Measurements from ENCODE around the gene GPX2. TPM values are rescaled to one million over a fixed set of nuclear protein-coding genes. Genes with fewer than 3 reads are reported as not detected.

GPX2 gene
- total RNA-seq, 2 donors from 2014 or later, result 14.3 to 26.7 TPM

DNA sequence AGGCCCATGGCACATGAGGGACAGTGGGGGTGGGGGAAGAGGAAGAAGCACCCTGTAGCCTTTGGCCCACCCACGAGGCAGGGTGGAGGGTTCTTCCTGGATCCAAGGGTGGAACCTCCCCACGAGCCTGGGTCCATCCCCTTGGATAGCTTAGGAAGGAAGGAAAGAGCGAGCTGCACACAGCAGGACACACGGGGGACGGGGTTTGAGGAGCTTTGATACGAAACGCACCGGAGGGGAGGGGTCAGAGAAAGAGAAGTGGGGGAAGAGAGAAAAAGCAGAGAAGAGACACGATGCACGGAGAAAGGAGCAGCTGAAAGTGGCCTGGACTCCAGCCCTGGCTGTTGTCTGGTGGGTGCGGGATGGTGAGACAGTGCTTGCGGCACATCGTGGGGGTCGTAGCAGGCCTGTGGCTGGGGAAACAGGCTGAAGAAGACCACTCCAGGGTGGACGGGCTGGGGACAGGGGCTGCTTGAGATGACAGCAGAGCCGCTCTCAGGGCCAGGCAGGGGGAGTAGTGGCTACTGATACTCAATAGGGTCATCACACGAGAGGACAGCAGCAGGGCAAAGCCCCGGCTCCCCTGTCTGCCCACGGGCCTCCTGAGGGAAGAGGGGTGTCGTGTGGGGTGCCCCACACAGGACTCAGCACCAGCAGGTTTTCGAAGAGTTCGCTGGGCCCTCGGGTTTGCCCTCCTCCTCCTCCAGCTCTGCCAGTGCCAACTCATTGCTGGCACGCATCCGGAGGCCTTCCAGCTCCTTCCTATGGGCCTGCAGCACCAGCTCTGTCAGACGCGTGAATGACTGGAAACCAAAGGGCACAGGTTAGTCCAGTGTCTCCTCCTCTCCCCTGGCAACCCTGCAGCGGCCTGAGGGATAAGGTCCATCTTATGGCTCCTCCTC, 5.4 kb upstream of the GPX2 start:
- ATAC-seq, result no peak
- TF ChIP-seq POLR2A (IDR thresholded peaks at IDR 0.05), result no peak
- TF ChIP-seq, protein P1, sequence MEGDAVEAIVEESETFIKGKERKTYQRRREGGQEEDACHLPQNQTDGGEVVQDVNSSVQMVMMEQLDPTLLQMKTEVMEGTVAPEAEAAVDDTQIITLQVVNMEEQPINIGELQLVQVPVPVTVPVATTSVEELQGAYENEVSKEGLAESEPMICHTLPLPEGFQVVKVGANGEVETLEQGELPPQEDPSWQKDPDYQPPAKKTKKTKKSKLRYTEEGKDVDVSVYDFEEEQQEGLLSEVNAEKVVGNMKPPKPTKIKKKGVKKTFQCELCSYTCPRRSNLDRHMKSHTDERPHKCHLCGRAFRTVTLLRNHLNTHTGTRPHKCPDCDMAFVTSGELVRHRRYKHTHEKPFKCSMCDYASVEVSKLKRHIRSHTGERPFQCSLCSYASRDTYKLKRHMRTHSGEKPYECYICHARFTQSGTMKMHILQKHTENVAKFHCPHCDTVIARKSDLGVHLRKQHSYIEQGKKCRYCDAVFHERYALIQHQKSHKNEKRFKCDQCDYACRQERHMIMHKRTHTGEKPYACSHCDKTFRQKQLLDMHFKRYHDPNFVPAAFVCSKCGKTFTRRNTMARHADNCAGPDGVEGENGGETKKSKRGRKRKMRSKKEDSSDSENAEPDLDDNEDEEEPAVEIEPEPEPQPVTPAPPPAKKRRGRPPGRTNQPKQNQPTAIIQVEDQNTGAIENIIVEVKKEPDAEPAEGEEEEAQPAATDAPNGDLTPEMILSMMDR (IDR thresholded peaks at IDR 0.05), result no peak
- 87 to 89% methylated on average over 18 to 28 of the region's 28 CpGs for WGBS, 2 donors

DNA sequence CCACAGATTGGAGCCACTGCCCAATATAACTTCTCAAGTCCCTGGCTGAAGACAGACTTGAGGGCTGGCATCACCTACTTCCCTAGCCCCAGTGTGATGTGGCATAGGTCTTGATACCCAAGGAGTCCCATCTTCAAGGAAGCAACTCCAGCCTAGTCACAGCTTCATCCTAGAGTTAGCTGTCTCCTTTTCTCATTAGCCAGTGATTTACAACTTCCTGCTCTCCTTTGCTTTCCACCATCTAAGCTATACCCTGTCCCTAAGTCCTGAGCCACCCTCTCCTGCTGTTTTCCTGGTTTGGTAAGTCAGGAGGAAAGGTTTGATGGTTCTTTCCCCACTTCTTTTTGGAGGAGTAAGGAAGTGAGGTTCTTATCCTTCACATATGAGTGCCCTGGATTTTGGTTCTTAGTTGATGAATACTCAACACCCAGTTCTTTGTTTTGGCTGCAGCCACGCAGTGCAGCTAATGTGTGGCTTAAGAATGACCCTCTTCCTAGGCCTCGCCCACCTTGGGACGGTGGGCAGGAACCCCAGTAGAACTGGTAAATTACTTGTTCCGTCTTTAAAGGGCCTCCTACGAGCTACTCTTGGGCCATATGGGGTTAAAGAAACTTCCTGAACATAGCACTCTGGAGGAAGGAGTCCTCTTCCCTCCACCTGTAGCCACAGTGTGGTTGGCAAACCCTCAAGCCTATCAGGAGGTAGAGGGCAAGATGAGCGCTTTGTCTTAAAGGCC, 3.9 kb upstream of the GPX2 start:
- WGBS, 2 donors, result 82 to 100% methylated on average over 4 to 6 of the region's 6 CpGs
- Histone ChIP-seq H3K4me1 (peaks cover 23% of the 10 kb centered on the region), H3K4me3 (no peak overlapping the region), H3K27ac (no peak overlapping the region), H3K36me3 (replicated peaks in 1 of 2; ENCODE audit: insufficient read depth in 1 of 2, low read depth in 2 of 2) (peaks cover 0 to 2% of the 10 kb centered on the region in 2 donors), H3K9me3 (no peaks in the 10 kb centered on the region), H3K27me3 (no peaks in the 10 kb centered on the region)
- ATAC-seq (no peak), DNase-seq (no peak)
- TF ChIP-seq, protein P1 (IDR thresholded peaks at IDR 0.05), result no peak
- intact Hi-C loops (cut with DNase I), result no loop called here

More for the DNA sequence above, 5.4 kb upstream of the GPX2 start:
- no peak overlapping the region for H3K4me3 ChIP-seq
- no peak for DNase-seq
- H3K4me1 ChIP-seq, result peaks cover 8% of the 10 kb centered on the region
- no peaks in the 10 kb centered on the region for H3K27me3 ChIP-seq
- no peaks in the 10 kb centered on the region for H3K9me3 ChIP-seq
- intact Hi-C loops (cut with DNase I), result no loop called here
- H3K36me3 ChIP-seq (replicated peaks in 1 of 2; ENCODE audit: insufficient read depth in 1 of 2, low read depth in 2 of 2), result peaks cover 0 to 2% of the 10 kb centered on the region in 2 donors
- no peak overlapping the region for H3K27ac ChIP-seq

DNA sequence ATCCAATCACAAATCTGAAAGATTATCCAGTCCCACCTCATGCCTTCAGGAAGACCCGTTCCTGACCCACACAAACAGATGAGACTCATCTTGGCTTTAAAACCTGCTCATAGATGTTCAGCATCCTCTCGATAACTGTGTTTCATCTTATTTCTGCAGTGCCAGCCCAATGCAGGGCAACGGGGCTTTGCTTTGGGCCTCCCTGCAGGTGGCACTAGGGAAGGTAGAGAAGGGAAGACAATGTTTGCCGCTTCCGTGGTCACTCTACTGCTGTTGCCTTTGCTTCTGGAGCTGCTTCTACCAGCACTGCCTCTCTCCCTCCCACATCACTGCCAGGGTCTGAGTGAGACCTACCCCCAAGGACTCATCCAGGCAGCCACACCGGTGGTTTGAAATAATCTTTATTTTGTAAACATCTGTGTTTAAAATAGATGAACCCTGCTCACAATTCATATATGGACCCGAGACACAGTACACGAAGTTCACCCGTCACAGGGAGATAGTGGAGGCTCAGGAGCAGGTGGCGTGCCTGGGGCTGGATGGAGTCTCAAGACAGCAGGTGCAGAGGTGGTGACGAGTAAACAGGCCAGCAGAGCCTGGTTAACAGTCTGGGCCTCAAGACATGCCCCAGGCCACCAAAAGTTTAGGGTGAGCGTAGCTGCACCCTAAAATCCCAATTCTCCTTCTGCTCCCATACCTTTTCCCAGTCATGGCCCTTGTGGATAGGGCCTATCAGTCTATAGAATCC, 3.1 kb upstream of the GPX2 start:
- Histone ChIP-seq H3K27me3 (no peaks in the 10 kb centered on the region), H3K4me1 (peaks cover 32% of the 10 kb centered on the region), H3K9me3 (no peaks in the 10 kb centered on the region), H3K36me3 (replicated peaks in 1 of 2; ENCODE audit: insufficient read depth in 1 of 2, low read depth in 2 of 2) (peaks cover 0 to 2% of the 10 kb centered on the region in 2 donors), H3K27ac (no peak overlapping the region), H3K4me3 (no peak overlapping the region)
- intact Hi-C loops (cut with DNase I), result no loop called here
- DNase-seq, result no peak
- no peak for TF ChIP-seq POLR2A (IDR thresholded peaks at IDR 0.05)
- TF ChIP-seq, protein P1 (IDR thresholded peaks at IDR 0.05), result no peak
- WGBS, 2 donors, result 91 to 93% methylated on average over 12 of the region's 12 CpGs
- no peak for ATAC-seq

DNA sequence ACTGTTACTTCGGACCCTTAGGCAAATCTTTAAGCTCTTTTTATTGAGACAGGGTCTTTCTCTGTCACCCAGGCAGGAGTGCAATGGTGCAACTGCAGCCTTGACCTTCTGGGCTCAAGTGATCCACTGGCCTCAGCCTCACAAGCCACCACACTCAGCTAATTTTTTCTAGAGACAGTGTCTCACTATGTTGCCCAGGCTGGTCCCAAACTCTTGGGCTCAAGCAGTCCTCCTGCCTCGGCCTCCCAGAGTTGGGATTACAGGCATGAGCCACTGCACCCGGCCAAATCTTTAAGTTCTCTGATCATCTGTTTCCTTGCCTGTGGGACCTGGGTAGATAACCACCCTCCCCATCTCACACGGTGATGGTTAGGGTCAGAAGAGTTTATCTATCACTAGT, 2.3 kb upstream of the GPX2 start:
- Histone ChIP-seq H3K4me3 (no peak overlapping the region), H3K27ac (no peak overlapping the region), H3K36me3 (replicated peaks in 1 of 2; ENCODE audit: insufficient read depth in 1 of 2, low read depth in 2 of 2) (peaks cover 0 to 2% of the 10 kb centered on the region in 2 donors), H3K27me3 (no peaks in the 10 kb centered on the region), H3K9me3 (no peaks in the 10 kb centered on the region), H3K4me1 (peaks cover 39% of the 10 kb centered on the region)
- no peak for ATAC-seq
- no peak for DNase-seq
- intact Hi-C loops (cut with DNase I), result no loop called here
- WGBS, 2 donors, result 87 to 89% methylated on average over 4 of the region's 4 CpGs
- TF ChIP-seq, protein P1 (IDR thresholded peaks at IDR 0.05), result no peak
- TF ChIP-seq POLR2A (IDR thresholded peaks at IDR 0.05), result no peak
